ENCODE data around the gene PLCE1. TPM values are rescaled to one million over a fixed set of nuclear protein-coding genes. Genes with fewer than 3 reads are reported as not detected.

The PLCE1 gene
- total and polyA plus RNA-seq, 2 of the 4 experiments (the other 2 are of a cell fraction) = 2.2 to 4.5 TPM

DNA sequence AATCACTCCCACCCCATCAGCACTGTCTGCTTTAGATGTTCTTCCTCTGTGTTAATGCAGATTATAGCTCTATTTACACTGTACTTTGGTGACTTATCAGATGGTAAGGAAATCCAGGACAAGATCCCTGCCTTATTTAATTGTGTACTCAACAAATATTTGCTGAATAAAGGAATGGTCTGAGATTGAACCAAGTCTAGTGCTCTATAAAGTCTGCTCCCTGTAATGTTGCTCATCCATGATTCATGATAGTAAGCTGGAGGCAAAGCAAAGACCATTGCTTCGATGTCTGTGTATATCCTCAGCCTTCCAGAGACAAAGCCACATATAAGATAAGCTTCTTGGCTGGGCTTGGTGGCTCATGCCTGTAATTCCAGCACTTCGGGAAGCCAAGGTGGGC lies 33.5 kb downstream of the PLCE1 start:
- in situ Hi-C loops (cut with MboI; ENCODE audit: low sequenced_read_pairs) (no loop called here), dilution Hi-C loops (cut with HindIII; ENCODE audit: low sequenced_read_pairs, unreplicated experiment) (no loop called here), intact Hi-C loops (cut with micrococcal nuclease) (no loop called here)
- Histone ChIP-seq H2AFZ (replicated peaks; ENCODE audit: low read length, poor library complexity) (no peak overlapping the region), H3K18ac (ENCODE audit: low read depth, low read length) (no peak overlapping the region), H2AK9ac (replicated peaks; ENCODE audit: low read depth, low read length, poor library complexity) (no peak overlapping the region), H3K14ac (replicated peaks; ENCODE audit: low read depth, low read length) (no peak overlapping the region), H3K36me3 (ENCODE audit: control insufficient read depth, insufficient read depth, low read length) (no peaks in the 10 kb centered on the region), H3K4ac (ENCODE audit: low read depth, low read length) (no peak overlapping the region), H2BK5ac (ENCODE audit: low read depth, low read length, poor library complexity, severe bottlenecking) (no peak overlapping the region), H2BK15ac (ENCODE audit: low read depth, low read length) (no peak overlapping the region), H3K23ac (ENCODE audit: low read depth, low read length) (no peak overlapping the region), H4K8ac (ENCODE audit: low read depth in 2 of 2, low read length in 2 of 2) (no peak overlapping the region), H3K9ac (ENCODE audit: low read depth, low read length) (no peak overlapping the region), H3K79me1 (ENCODE audit: low read depth in 1 of 2, low read length in 2 of 2) (no peaks in the 10 kb centered on the region), H2BK120ac (ENCODE audit: low read depth, low read length) (no peak overlapping the region), H4K20me1 (ENCODE audit: insufficient read depth, low read length) (no peaks in the 10 kb centered on the region), H3K4me3 (ENCODE audit: insufficient read depth, low read depth, low read length) (no peak overlapping the region), H4K5ac (ENCODE audit: low read depth, low read length) (no peak overlapping the region), H3K9me1 (ENCODE audit: insufficient read depth, low read length) (no peaks in the 10 kb centered on the region), H3K56ac (ENCODE audit: extremely low read depth, insufficient read depth, low read length) (no peak overlapping the region), H3K4me2 (ENCODE audit: low read depth, low read length) (no peak overlapping the region), H3K4me1 (ENCODE audit: control insufficient read depth, insufficient read depth, low read length) (no peaks in the 10 kb centered on the region), H3K9me3 (ENCODE audit: control insufficient read depth, insufficient read depth, low read length) (peaks cover 12% of the 10 kb centered on the region), H2AK5ac (ENCODE audit: low read depth, low read length) (no peak overlapping the region), H4K91ac (ENCODE audit: insufficient read depth, low read depth, low read length) (no peak overlapping the region), H2BK20ac (ENCODE audit: low read depth, low read length) (no peak overlapping the region), H3K27ac (ENCODE audit: insufficient read depth, low read length) (no peak overlapping the region), H3K27me3 (ENCODE audit: control insufficient read depth, insufficient read depth, low read length) (no peaks in the 10 kb centered on the region)
- ATAC-seq (ENCODE audit: low read depth) (no peak), DNase-seq (peak; percentile 33)
- CTCF ChIA-PET = interaction anchor here (0.5 to 1.2 kb wide), 3 partner anchors 11 to 444 kb away, joined by 3 to 4 read pairs (median 3); no protein-coding TSS in a partner anchor
- BruUV-seq (replicated peaks) = no TSS peak
- POLR2A ChIA-PET (ENCODE audit: unreplicated experiment) = no interaction called here
- TF ChIP-seq POLR2A (IDR thresholded peaks at IDR 0.05; ENCODE audit: low read depth, low read length) (no peak), CHD1 (IDR thresholded peaks at IDR 0.05; ENCODE audit: low read depth, low read length) (no peak), RAD21 (IDR thresholded peaks at IDR 0.05; ENCODE audit: low read length) (no peak)
- TF ChIP-seq, protein P1, sequence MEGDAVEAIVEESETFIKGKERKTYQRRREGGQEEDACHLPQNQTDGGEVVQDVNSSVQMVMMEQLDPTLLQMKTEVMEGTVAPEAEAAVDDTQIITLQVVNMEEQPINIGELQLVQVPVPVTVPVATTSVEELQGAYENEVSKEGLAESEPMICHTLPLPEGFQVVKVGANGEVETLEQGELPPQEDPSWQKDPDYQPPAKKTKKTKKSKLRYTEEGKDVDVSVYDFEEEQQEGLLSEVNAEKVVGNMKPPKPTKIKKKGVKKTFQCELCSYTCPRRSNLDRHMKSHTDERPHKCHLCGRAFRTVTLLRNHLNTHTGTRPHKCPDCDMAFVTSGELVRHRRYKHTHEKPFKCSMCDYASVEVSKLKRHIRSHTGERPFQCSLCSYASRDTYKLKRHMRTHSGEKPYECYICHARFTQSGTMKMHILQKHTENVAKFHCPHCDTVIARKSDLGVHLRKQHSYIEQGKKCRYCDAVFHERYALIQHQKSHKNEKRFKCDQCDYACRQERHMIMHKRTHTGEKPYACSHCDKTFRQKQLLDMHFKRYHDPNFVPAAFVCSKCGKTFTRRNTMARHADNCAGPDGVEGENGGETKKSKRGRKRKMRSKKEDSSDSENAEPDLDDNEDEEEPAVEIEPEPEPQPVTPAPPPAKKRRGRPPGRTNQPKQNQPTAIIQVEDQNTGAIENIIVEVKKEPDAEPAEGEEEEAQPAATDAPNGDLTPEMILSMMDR (conservative IDR thresholded peaks at IDR 0.05; ENCODE audit: low read depth, low read length) = no peak
- WGBS, 2 experiments (ENCODE audit: extremely low coverage in 2 of 2, insufficient read length in 1 of 2) = no CpG with 5 or more reads among the region's 2 CpGs
